Measurements from ENCODE around the gene MDGA2. TPM values are rescaled to one million over a fixed set of nuclear protein-coding genes. Genes with fewer than 3 reads are reported as not detected.
"Not testable (repeated sequence)": the region's sequence is repeated elsewhere in the genome, so short reads cannot be mapped to it uniquely, and the experiment has no call there.

Gene MDGA2
- total RNA-seq, 1 donor from 2014 or later, result not detected

DNA sequence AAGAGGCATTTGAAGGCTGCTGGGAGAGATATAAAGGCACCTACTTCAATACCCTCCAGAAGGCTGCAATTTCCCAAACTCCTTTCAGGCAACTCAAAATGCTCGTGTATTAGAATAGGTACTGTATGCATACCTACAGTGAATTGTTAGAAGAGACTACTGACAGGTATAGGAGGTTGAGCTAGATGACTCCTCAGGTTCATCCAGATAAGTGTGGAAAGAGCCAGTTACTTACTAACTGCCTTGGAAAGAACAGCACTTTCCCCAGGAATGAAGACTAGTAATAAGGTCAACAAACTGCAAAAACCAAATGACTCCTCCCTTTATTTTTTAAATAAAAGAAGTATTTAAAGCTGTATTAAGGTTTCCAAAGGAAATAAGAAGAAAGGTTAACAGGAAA, 429.0 kb downstream of the MDGA2 start:
- DNase-seq (ENCODE audit: low read depth), result no peak

DNA sequence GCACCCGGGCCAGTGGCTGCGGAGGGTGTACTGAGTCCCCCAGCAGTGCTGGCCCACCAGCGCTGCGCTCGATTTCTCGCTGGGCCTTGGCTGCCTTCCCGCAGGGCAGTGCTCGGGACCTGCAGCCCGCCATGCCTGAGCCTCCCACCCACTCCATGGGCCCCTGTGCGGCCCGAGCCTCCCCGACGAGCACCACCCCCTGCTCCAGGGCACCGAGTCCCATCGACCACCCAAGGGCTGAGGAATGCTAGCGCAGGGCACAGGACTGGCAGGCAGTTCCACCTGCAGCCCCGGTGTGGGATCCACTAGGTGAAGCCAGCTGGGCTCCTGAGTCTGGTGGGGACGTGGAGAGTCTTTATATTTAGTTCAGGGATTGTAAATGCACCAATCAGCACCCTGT, 432.8 kb downstream of the MDGA2 start:
- not testable (repeated sequence) for DNase-seq (ENCODE audit: low read depth)

DNA sequence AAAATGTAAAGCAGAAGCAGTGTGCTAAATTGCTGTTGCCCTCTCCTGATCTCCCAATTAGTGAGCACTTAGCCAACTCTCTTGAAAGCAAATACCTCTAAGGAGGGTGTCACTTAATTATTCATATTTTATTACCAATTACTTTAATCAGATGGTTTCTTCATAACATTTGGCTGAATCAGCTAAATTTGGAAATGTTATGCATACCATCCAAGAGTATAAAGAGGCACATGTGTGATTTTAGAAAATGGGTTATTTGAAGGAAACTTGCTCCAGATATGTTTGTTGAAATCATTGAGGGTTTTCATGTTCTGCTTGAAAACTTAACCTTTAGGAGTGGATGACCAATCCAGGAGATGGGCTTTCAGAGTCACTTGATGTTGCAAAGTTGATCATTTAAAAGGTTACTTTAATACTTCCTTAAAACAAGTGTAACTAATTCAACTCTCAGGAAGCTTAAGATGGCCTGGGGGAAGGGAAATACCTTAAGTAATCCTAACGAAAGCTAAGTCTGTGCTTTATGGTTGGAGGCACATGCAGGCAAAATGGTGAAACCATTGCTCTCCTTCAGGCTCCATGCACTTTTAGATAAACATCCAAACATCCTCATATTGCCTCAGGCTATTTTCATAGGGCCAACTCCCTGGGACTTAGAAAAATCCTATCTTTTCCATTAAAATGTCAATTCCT, 434.5 kb downstream of the MDGA2 start:
- DNase-seq (ENCODE audit: low read depth), result no peak

DNA sequence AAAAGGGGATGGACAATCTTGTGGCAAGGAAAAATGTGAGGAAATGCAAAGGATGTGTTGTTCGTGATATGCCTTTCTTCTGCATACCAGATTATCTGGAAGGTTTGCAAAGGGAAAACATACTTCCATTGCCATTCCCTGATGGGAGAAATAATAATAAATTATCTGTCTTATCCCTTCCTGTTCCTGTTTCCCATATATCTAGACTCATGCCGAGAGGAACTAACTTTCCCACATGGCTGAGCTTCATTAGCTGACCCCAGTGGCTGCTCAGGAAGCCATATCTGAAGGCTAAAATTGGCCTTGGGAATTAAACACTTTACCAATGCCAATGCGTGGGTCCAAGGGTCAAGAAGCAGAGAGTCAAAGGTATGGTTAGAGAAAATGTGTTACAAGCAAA, 439.8 kb downstream of the MDGA2 start:
- DNase-seq (ENCODE audit: low read depth), result no peak

DNA sequence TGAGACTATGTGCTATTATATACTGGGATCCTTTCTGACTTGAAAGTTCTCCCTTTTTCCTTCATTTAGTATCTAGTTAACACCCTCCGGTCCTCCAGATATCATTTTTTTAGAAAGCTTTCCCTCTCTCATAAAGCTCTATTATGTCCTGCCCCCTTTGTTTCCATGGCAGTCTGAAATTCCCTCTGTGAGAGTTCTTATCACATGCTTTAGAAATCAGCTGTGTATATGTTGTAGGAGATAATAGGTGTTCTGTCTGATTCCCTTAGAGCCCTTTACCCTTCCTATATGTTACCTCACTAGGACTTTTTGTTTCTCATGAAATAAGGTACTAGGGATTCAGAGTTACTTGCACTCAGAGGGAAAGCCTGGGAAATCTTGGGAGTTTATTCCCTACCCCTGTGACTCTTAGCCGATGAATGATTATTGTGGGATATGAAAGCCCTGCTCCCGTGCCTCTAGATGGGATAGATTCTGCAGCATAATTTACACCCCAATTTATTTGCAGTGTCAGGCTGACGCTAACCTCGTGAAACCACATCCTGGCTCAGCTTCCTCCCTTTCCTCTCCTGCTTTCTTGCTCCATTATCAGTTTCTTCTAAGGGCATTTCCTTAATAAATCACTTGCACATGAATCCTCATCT, 448.4 kb downstream of the MDGA2 start:
- no peak for DNase-seq (ENCODE audit: low read depth)

DNA sequence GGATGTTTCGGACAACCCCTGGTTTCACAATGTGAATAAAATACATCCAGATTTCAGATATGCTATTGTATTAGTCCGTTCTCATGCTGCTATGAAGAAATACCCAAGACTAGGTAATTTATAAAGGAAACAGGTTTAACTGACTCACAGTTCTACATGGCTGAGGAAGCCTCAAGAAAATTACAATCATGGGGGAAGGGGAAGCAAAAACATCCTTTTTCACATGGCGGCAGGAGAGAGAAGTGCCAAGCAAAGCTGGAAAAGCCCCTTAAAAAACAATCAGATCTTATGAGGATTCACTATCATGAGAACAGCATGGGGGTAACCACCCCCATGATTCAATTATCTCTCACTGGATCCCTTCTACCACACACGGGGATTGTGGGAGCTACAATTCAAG, 451.7 kb downstream of the MDGA2 start:
- no peak for DNase-seq (ENCODE audit: low read depth)

DNA sequence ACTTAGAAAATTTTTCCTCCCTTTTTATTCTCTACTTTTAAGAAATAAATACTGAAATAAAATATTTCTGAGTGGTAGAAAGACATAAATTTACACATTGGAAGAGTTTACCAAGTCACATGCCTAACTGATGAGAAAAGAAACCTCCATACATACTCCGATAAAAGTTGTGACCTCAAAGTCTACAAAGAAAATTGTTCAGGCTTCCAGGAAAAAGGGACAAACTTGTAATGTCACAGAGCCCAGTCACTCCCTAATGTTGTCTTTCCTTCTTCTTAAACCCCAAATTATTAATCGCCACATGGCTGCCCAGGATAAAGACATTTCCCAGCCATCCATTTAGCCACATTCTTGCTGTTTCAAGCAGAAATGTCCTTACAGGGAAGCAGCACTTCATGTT, 455.3 kb downstream of the MDGA2 start:
- no peak for DNase-seq (ENCODE audit: low read depth)

DNA sequence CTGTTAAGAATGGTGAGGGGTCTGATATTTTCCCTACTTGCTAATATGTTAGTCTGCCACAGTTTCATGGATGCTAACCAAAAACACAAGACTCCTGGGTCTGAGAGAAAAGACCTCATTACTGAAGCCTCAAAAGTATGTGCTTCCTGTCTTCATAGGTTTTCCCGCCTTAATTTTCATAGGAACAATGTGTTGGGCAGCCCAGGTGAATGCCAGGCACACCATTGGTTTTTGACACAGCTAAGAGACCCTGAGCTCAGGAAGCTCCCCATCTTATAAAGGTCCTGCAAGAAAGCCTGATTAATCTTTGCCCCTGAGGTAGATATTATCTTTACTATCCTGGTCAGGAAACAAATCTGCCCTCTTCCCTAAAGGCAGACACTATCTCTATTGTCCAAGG, 464.1 kb downstream of the MDGA2 start:
- no peak for DNase-seq (ENCODE audit: low read depth)

DNA sequence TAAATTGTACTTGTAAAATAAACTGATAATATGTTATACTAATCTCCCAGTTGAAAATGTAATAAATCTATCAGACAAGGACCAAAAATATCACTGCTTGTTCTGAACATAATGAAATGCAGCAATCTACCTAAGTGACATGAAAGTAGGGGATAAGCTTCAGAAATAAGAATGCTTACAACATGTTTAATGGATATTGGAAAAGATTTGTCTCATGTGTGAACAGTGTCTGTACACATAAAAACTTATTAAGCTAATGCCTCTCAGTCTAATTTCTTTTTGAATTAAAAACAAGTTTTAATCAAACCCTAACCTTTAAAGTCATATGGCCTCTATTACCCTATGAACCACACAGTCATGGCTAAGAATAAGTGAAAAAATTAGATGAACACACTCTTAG, 465.3 kb downstream of the MDGA2 start:
- DNase-seq (ENCODE audit: low read depth), result no peak

DNA sequence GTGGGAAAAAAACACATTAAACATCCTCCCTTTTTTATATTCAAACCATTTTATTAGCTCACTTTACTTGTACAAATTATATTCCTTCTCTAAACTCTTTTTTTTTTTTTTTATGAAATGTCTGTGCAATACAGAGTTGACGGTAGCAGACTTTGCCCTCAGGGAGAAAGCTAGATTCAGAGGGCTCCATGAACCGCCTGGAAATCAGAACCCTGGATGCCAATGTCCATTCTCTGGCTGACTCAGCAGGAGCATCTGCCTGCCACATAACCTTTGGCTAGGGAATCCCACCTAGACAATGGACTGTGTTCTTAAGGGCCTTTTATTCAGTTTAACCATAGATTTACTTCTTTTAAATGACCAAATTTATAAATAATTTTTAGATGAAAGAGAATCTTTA, 467.0 kb downstream of the MDGA2 start:
- DNase-seq (ENCODE audit: low read depth), result no peak

DNA sequence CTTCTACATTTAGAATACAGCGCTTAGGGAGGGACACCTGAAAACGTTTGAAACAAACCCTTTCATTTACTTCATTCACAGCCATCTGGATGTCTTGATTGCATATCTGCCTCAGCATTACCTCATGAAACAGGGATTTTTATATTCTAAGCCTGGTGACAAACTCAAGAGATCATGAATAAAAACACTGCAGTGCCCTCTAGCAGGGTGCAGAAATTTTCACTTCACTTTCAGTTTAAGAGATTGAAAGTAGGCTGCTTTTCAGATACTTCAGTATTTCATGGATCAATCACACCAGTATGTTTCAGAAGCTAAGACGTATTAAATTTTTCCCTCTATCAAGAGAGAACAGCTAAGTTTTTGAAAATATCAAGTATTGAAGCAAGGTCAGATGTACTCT, 467.8 kb downstream of the MDGA2 start:
- DNase-seq (ENCODE audit: low read depth), result no peak

DNA sequence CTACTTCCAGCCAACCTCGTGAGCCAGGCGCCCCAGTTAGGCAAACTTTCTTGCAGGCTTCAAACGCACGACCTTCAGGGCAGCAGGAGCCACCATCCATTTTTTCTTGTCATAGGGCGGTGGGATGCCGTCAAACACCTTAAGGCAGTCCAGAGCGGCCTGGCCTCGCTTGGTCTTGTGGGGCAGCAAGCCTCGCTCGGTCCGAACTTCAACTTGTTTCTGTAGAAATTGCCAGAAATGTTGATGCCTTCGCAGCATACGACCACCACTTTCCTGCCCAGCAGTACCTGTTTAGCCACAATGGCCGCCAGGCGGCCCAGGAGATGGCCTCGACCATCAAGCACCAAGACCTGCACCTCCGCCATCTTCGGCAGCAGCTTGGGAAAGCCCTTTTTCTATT, 474.7 kb downstream of the MDGA2 start:
- no peak for DNase-seq (ENCODE audit: low read depth)

DNA sequence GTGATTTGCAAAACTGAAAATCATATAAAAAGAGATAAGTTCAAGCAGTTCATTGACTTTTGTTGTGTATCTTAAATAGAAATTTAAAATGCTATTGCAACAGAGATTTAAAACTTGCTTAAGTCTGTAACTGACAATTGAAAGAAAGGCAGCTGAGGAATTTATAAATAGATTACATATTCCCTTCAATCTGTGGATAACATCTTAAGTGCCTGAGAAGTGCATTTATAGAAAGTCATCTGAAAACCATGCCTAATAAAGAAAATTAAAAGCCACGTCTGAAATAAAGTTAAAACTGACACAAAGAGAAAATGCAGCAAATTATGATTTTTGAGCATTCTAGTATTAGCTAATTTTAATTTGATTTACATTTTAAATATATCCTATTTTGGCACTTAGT, 479.8 kb downstream of the MDGA2 start:
- no peak for DNase-seq (ENCODE audit: low read depth)

DNA sequence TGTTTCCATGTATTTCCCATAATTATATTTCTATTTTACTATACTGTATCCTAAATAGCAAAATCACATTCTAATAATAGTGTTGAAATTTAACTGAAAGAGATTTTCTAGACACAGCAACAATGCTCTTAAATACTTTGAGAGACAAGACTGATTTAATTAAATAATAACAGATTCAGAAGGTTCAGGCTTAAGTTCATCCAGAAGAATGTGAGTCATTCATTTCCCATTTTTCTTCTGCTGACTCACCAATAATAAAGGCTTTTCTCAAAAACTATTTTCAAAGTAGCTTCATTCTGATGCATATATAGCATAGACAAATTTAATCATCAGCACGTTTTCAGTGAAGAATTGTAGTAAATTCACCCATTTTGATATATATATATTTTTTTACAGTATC, 481.4 kb downstream of the MDGA2 start:
- DNase-seq (ENCODE audit: low read depth), result no peak

DNA sequence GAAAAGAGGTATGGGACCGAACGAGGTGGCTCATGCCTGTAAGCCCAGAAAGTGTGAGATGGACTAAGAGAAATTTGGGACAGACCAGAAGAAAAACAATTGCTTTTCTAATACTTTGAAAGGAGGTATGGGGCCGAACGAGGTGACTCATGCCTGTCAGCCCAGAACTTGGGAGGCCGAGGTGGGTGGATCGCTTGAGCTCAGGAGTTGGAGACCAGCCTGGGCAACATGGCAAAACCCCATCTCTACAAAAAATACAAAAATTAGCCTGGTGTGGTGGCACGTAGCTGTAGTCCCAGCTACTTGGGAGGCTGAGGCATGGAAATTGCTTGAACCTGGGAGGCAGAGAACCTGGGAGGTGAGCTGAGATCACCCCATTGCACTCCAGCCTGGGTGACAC, 483.2 kb downstream of the MDGA2 start:
- not testable (repeated sequence) for DNase-seq (ENCODE audit: low read depth)

DNA sequence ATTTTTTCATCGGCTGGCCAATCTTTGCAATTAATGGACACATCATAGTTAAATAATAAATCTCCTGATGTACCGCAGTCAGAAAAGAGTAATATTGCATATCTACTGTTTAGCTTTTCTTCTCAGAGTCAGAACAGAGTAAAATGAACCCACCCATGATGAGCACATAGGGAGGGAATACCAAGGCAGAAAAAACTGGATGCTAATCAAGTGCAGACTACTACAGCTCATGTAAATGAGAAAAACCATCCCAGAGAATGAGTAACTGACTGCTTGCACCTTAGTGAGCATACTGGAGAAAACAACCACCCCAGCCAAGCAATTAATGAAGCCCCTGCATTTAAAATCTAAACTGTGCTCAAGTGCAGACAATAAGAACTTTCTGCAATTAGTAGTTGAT, 483.7 kb downstream of the MDGA2 start:
- DNase-seq (ENCODE audit: low read depth), result no peak

DNA sequence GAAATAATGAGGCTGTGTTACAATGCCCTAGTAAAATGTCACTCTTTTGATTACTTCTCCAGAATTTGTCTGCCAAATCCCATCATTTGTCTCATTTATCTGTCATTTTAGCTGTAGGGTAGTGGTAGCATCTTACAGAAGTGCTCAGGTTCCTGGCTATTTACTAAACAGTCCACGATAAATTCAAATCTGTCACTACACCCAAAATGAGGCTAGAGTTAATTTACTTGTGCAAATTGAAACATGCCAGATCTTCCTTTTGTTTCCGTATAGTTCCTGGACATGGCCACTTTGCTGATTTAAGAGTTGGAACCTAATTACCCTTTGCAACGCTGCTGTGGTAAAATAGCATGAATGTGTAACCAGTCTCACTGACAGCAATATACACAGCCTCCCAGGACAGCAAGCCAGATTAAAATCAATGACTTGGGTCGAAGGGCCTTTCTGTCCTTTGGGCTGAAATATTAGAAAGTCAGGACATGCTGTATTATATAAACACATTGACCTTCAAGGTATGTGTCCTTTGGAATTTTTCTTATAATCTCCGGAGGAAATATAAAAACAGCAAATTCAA, 485.4 kb downstream of the MDGA2 start:
- no peak for DNase-seq (ENCODE audit: low read depth)

DNA sequence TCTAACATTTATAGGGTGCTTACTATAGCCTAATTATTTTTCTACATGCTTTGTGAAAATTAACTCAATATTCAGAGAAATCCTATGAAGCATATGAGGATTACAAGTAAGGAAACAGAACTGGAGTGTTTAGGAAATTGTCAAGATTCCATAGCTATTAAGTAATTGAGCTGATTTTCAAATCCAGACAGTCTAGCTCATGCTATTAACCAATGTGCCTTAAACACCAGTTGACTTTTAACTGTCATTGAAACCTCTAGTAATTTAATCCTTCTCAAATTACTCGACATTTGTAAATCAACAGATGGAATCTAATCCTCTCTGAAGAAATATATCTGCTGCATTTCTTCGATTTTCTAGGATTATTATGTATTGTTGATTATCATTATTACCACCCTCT, 488.9 kb downstream of the MDGA2 start:
- DNase-seq (ENCODE audit: low read depth), result peak; percentile 0

DNA sequence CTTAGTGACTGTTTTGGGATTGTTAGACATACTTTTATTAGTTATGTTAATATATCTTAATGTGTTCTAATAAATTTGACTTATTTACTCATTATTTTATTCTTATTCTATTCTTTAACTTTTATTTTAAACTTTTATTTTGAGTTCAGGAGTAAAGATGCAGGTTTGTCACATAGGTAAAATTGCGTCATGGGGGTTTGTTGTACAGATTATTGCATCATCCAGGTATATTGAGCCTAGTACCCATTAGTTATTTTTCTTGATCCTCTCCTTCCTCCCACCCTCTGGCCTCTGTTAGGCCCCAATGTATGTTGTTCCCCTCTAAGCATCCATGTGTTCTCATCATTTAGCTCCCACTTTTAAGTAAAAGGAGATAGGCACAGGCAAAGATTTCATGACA, 495.5 kb downstream of the MDGA2 start:
- no peak for DNase-seq (ENCODE audit: low read depth)

DNA sequence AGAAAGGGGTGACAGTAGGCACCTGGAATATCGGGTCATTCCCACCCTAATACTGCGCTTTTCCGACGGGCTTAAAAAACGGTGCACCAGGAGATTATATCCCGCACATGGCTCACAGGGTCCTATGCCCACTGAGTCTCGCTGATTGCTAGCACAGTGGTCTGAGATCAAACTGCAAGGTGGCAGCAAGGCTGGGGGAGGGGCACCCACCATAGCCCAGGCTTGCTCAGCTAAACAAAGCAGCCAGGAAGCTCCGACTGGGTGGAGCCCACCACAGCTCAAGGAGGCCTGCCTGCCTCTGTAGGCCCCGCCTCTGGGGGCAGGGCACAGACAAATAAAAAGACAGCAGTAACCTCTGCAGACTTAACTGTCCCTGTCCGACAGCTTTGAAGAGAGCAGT, 503.5 kb downstream of the MDGA2 start:
- DNase-seq (ENCODE audit: low read depth), result not testable (repeated sequence)

DNA sequence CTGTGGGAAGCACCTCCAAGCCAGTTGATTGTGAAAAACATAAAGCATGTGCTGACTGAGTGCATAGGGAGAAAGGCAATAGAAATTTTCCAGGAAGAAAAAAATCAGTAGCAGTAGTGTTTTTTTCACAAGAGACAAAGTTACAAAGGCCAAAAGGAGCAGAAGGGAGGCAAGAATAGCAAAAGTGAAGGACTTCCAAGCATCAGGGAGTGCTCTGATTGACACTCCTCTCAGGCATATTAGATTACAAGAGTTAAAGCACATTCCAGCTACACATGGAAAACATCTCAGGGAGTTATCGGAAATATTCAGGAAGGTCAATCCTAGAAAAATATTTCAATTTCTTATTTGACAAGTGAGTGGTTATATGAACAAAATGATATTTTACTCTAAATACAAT, 508.0 kb downstream of the MDGA2 start:
- DNase-seq (ENCODE audit: low read depth), result no peak

DNA sequence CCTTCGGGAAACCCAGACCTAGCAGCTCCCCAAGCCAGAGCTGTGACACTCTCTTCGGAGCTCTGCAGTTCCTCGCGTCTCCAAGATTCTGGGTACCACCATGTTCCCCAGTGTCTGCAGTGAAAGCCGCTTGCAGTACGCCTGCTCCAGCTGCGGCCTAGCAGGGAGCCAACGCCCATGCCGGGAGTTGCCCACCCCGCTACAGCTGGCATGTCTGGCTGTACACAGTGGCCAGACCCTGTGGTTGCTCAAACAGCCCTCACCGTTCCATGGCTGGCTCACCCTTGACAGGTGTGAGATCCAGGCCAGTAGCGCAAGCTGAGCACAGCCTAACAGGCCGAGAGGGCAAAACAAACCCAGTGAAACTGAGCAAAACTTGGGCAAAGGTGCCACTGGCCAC, 520.0 kb downstream of the MDGA2 start:
- no peak for DNase-seq (ENCODE audit: low read depth)

DNA sequence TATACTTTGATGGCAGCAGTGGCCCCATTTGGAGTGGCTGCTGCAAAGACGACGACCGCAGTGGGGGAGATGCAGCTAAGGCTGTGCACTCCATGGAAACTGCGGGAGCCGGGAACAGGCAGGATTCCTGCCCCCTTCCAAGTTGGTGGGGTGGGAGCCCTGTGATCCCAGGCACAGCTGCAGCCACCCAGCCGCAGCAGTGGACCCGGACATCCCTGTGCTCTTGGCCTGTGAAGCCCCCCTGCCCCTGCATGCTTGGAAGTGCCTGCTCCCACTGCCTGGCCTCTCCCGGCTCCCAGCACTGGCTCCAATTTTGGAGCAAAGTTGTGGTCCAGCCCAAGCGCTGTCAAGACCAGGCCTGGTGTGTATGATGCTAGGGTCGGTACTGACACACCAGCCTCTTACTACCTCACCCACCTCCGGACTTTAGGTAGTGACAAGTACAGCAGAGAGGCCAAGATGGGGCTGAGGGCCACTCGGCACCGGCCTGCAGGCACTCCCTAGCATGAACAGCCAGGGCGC, 521.1 kb downstream of the MDGA2 start:
- no peak for DNase-seq (ENCODE audit: low read depth)

Measured in myocyte (in vitro differentiated cells).